HPDE6-E6E7 (cell line): ENCODE results near the gene L2HGDH.

Experiments
- DNase-seq: peaks from one replicate; pipeline ENCODE4 v3.0.0; 2011; ENCODE audit warnings: missing footprints; ENCODE audit errors: extremely low spot score

The L2HGDH gene

GRCh38 chr14:50230401-50230700 is 81.7 kb downstream of the L2HGDH start:
- DNase-seq, result no peak

DNA sequence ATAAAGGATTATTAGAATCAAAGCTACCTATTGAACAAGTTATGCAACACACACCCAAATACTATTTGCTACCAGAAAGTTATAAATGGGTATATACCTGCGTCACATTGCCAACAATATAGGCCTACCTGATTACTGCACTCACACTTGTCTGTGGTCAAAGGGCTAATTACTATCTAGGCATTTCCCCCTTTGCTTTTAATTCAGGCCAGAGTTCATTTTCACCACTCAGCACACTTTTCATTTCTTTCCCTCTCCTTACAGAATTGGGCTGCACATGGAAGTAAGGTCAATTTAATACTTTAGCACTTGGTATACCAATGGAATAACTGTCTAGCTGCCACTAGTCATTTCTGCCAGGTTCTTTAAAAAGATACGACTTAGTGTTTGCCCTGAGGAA is 82.3 kb downstream of the L2HGDH start:
- DNase-seq, result no peak

DNA sequence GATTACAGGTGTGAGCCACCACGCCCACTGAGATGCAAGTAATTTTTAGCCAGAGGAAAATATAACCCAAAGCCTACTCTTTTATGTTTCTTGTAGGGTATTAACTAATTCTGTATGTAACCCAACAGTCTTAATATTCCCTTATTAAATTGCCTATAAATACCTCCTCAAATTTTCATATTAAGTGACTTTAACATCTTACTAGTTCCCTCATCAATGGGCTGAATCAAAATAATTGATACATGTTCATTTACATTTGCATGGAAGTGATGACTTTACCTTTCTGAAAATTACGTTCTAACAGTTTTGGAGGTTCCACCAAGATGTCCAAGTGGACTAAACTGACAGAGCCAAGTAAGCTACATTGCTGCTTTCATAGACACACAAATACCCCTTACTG is 83.7 kb downstream of the L2HGDH start:
- DNase-seq, result no peak

DNA sequence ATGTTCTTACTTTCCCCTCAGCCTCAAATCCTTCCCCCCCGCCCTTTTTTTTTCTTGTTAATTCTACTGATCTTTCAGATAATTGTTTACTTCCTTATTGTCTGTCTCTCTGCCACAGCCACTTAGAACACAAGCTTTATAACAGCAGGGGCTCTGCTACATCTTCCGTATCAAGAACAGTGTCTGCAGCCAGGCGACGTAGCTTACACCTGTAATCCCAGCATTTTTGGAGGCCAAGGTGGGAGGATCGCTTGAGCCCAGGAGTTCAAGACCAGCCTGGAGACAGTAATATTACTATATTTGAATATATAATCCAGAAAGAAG is 86.1 kb downstream of the L2HGDH start:
- no peak for DNase-seq

- DNase-seq, result no peak
Observed at GRCh38 chr14:50225067-50225973, 86.7 kb downstream of the L2HGDH start.

GRCh38 chr14:50222055-50222613 is 89.9 kb downstream of the L2HGDH start:
- no peak for DNase-seq

GRCh38 chr14:50218501-50218900 is 93.5 kb downstream of the L2HGDH start:
- DNase-seq, result no peak

DNA sequence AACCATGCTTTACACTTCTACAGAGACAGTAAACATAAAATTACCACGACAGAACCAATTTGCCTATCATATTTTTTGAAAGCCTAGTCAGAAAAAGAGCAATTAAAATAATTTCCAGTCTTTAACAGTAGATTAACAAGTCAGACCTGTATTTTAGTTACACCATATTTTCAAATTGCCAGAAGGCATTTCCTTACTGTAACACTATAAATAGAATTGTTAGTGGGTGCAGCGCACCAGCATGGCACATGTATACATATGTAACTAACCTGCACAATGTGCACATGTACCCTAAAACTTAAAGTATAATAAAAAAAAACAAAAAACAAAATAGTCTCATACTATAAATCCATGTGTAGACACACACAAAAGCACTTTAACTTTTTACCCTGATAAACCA is 96.6 kb downstream of the L2HGDH start:
- no peak for DNase-seq

- no peak for DNase-seq
Observed at GRCh38 chr14:50213795-50214194, 98.2 kb downstream of the L2HGDH start.

DNA sequence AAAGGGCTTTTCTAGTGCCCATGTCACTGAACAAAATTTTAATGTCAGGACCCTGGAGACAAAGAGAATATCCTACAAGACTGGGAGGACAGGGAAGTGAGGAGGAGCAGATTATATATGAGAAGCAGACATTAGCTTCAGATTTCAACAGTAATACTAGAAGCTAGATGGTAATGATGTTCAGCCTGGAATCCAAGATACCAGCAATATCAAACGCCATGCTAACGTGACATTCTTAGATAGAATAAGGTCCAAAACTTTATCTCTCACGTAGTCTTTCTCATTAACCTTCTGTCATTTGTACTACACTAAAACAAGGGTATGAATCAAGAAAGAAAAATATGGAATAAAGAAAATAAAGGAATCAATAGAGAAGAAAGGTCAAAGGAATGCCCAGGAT is 99.3 kb downstream of the L2HGDH start:
- no peak for DNase-seq

DNA sequence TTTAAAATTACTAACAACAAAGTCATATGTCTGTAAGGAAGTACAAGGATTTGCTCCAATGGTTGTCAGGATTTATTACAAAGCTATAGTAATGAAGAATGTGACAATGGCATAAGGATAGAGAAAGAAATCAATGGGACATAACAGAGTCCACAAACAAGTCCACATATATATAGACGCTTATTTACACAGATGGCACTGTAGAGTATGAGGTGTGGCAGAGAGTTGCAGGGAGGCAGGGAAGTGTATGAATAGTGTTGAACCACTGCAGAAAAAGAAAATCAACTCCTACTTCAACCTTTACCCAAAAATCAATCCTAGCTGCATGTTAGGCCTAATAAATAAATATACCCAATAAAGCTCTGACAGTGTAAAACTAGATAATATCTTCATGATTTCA is 102.0 kb downstream of the L2HGDH start:
- no peak for DNase-seq

DNA sequence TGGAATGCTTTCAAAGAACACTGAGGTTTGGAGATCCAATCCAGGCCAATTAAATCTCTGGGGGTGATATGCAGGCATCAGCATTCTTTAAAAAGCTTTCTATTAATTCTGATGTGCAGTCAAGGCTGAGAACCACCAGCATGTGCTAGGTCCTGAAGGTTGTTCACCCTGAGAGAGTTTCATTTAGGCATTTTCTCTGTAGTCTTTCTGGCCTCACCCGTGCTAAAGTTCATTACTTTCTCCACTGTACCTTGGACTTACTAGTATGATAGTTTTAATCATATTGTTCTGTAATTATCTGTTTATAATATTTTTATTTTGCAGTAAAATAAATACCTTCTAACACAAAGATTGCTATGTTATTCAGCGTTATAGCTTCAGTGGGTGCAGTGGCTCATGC is 113.5 kb downstream of the L2HGDH start:
- no peak for DNase-seq

- DNase-seq, result no peak
Observed at GRCh38 chr14:50191499-50191898, 120.5 kb downstream of the L2HGDH start.
